Measurements from ENCODE around the gene TAOK3. TPM values are rescaled to one million over a fixed set of nuclear protein-coding genes. Genes with fewer than 3 reads are reported as not detected.

The TAOK3 gene
- total RNA-seq, 4 donors from 2014 or later, result 48.8 to 78.0 (median 54.7) TPM

- no peak for TF ChIP-seq CTCF (IDR thresholded peaks at IDR 0.05; ENCODE audit: low read depth)
Observed at GRCh38 chr12:118219772-118220171, 152.9 kb downstream of the TAOK3 start.

DNA sequence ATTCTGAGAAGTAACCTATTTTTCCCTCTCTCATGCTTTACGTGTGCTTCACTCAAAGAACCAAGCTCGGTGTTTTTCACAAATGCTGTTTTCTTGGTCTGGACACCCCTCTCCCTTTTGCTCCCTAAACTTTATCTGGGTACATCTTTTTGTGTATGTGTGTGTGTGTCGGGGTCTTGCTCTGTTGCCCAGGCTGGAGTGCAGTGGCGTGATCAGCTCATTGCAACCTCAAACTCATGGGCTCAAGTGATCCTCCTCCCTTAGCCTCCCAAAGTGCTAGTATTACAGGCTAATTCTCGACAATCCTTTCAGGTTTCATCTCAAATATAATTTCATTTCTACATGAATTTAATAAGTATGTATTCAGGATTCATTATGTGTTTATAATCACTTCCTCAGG is 153.6 kb downstream of the TAOK3 start:
- TF ChIP-seq CTCF (IDR thresholded peaks at IDR 0.05; ENCODE audit: low read depth), result no peak

DNA sequence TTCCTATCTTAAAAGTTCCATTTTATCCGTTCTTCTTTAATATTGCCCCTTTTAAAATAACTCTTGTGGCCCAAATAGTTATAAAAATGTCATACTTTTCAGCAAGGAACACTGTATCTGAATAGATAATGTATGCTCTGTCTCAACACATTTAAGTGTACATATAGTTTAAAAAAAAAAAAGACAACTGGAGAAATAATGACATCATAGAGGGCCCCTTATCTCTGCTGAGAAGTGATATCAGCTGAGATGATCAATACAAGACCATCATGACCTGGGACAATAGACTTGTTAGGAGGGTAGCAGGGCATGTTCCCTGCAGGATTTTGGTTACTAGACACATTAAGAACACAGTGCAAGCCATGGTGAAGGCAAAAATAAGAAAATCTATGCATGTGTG is 159.3 kb downstream of the TAOK3 start:
- TF ChIP-seq CTCF (IDR thresholded peaks at IDR 0.05; ENCODE audit: low read depth), result no peak

GRCh38 chr12:118212606-118213005 is 160.1 kb downstream of the TAOK3 start:
- no peak for TF ChIP-seq CTCF (IDR thresholded peaks at IDR 0.05; ENCODE audit: low read depth)

DNA sequence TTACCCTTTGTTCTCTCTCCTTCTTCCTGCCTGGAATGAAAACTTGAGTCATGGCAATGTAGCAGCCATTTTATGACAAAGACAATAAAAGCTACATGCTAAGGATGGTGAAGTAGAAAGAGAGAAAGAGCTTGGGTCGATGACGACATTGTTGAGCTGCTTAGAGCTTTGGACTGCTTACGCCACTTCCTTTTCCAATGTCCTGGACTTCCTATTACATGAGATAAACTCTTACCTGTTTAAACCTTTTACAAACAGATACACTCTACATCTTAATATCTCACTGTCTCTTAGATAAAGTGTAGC is 166.6 kb downstream of the TAOK3 start:
- TF ChIP-seq CTCF (IDR thresholded peaks at IDR 0.05; ENCODE audit: low read depth), result no peak

- TF ChIP-seq CTCF (IDR thresholded peaks at IDR 0.05; ENCODE audit: low read depth), result no peak
Observed at GRCh38 chr12:118193958-118194357, 178.7 kb downstream of the TAOK3 start.

- no peak for TF ChIP-seq CTCF (IDR thresholded peaks at IDR 0.05; ENCODE audit: low read depth)
Observed at GRCh38 chr12:118193477-118193876, 179.2 kb downstream of the TAOK3 start.

GRCh38 chr12:118190266-118190665 is 182.4 kb downstream of the TAOK3 start:
- no peak for TF ChIP-seq CTCF (IDR thresholded peaks at IDR 0.05; ENCODE audit: low read depth)

All from subcutaneous adipose tissue (tissue), 4 donors.